ENCODE data around the gene TAS2R14.

Gene TAS2R14

DNA sequence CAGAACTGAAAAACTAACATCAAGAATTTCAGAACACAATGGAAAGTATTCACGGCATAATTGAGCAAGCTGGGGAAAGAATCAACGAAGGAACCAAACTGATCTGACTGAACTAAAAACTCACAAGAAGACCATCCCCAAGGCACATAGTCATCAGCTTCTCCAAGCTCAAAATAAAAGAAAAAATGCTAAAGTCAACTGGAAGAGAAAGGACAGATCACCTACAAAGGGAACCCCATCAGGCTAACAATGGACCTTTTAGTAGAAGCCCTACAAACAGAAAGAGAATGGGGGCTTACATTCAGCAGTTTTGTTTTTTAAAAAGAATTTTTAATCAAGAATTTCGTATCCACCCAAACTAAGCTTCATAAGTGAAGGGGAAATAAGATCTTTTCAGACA lies 35.9 kb upstream of the TAS2R14 start:
- no peak for ATAC-seq (ENCODE audit: insufficient read depth, low read depth)

DNA sequence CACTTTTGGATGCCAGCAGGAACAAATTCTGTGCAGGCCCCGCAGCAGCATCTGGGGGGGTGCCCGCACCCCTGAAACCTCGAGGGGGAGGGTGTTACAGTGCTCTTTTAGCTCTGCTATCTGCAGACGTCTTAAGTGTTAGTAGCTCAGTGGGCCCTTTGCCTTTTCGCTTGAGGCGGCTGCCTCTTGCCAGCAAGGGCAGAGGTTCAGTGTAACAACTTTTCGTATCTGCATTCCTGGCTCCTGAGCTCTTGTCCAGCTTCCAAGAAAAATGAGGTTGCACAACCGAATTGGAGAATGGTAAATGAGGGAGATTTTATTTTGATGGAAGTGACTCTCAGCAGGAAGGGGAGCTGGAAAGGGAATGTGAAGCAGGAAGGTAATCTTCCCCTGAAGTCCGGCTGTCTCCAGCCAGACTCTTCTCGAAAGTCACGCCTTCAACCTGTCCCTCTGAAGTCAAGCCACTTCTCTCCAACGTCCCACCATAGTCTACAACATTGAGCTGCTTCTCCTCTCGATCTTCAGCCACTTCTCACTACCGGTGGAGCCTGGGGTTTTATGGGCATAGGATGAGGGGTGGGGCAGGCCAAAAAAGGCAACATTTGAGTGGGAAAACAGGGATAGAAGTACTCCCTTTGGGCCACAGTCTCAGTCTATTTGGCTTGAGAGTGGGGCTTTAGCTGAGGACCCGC lies 29.8 kb upstream of the TAS2R14 start:
- no peak for DNase-seq
- Histone ChIP-seq H3K9ac (ENCODE audit: low read depth, low read length) (no peak overlapping the region), H3K27ac (ENCODE audit: low read length) (no peak overlapping the region), H2AFZ (ENCODE audit: low read depth, low read length) (no peak overlapping the region), H3K9me3 (ENCODE audit: insufficient read depth, low read length, severe bottlenecking) (no peaks in the 10 kb centered on the region), H4K20me1 (ENCODE audit: insufficient read depth, low read length) (peaks cover 7% of the 10 kb centered on the region; the same call in 1 of the 2 replicates), H3K79me2 (ENCODE audit: insufficient read depth, low read length) (no peaks in the 10 kb centered on the region), H3K4me1 (ENCODE audit: insufficient read depth, low read length) (no peaks in the 10 kb centered on the region), H3K36me3 (ENCODE audit: insufficient read depth, low read length) (no peaks in the 10 kb centered on the region), H3K27me3 (ENCODE audit: insufficient read depth, low read length, poor library complexity) (no peaks in the 10 kb centered on the region), H3K4me3 (ENCODE audit: low read depth in 1 of 2, low read length in 2 of 2) (no peak overlapping the region), H3K4me2 (ENCODE audit: insufficient read depth, low read length) (no peak overlapping the region)
- no peak for ATAC-seq (ENCODE audit: insufficient read depth, low read depth)
- no peak for TF ChIP-seq EZH2 (IDR thresholded peaks at IDR 0.05; ENCODE audit: borderline replicate concordance, low read depth, low read length, severe bottlenecking)
- TF ChIP-seq, protein P1, sequence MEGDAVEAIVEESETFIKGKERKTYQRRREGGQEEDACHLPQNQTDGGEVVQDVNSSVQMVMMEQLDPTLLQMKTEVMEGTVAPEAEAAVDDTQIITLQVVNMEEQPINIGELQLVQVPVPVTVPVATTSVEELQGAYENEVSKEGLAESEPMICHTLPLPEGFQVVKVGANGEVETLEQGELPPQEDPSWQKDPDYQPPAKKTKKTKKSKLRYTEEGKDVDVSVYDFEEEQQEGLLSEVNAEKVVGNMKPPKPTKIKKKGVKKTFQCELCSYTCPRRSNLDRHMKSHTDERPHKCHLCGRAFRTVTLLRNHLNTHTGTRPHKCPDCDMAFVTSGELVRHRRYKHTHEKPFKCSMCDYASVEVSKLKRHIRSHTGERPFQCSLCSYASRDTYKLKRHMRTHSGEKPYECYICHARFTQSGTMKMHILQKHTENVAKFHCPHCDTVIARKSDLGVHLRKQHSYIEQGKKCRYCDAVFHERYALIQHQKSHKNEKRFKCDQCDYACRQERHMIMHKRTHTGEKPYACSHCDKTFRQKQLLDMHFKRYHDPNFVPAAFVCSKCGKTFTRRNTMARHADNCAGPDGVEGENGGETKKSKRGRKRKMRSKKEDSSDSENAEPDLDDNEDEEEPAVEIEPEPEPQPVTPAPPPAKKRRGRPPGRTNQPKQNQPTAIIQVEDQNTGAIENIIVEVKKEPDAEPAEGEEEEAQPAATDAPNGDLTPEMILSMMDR (IDR thresholded peaks at IDR 0.05; ENCODE audit: borderline replicate concordance, extremely low read depth, low read length, poor library complexity, severe bottlenecking): no peak

More for the DNA sequence above, 35.9 kb upstream of the TAS2R14 start:
- Histone ChIP-seq H3K4me3 (ENCODE audit: low read depth in 1 of 2, low read length in 2 of 2) (no peak overlapping the region), H4K20me1 (ENCODE audit: insufficient read depth, low read length) (peaks cover 53% of the 10 kb centered on the region; the same call in 1 of the 2 replicates), H3K79me2 (ENCODE audit: insufficient read depth, low read length) (0 out of 2 replicates have a peak, but pooled peaks cover 15% of the 10 kb centered on the region), H3K4me2 (ENCODE audit: insufficient read depth, low read length) (no peak overlapping the region), H3K27me3 (ENCODE audit: insufficient read depth, low read length, poor library complexity) (no peaks in the 10 kb centered on the region), H3K9ac (ENCODE audit: low read depth, low read length) (no peak overlapping the region), H3K9me3 (ENCODE audit: insufficient read depth, low read length, severe bottlenecking) (no peaks in the 10 kb centered on the region), H3K27ac (ENCODE audit: low read length) (no peak overlapping the region), H2AFZ (ENCODE audit: low read depth, low read length) (no peak overlapping the region), H3K36me3 (ENCODE audit: insufficient read depth, low read length) (no peaks in the 10 kb centered on the region), H3K4me1 (ENCODE audit: insufficient read depth, low read length) (no peaks in the 10 kb centered on the region)
- TF ChIP-seq, protein P1 (IDR thresholded peaks at IDR 0.05; ENCODE audit: borderline replicate concordance, extremely low read depth, low read length, poor library complexity, severe bottlenecking): no peak
- TF ChIP-seq EZH2 (IDR thresholded peaks at IDR 0.05; ENCODE audit: borderline replicate concordance, low read depth, low read length, severe bottlenecking): no peak
- DNase-seq: no peak

DNA sequence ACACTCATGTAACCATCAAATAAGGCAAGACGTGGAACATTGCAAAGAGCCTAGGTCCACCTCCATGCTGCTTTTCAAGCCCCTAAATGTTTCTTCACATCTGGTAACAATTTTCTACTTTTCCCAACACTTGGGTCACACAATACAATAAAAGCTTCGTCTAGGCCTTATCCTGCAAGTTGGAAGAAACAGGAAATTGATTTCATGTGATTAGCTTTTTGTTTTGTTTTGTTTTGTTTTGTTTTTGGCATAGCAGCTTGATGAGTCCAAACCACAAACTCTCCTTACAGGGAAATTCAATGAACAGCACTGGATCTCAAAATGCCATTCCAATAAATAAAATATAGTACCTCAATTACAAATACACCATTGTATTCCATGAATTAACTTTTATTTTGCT lies 28.3 kb upstream of the TAS2R14 start:
- H3K27ac ChIP-seq (ENCODE audit: low read length): no peak overlapping the region
- H4K20me1 ChIP-seq (ENCODE audit: insufficient read depth, low read length): peaks cover 7% of the 10 kb centered on the region; the same call in 1 of the 2 replicates
- no peak overlapping the region for H3K9ac ChIP-seq (ENCODE audit: low read depth, low read length)
- no peaks in the 10 kb centered on the region for H3K79me2 ChIP-seq (ENCODE audit: insufficient read depth, low read length)
- ATAC-seq (ENCODE audit: insufficient read depth, low read depth) (no peak), DNase-seq (no peak)
- H3K4me1 ChIP-seq (ENCODE audit: insufficient read depth, low read length): no peaks in the 10 kb centered on the region
- H3K4me2 ChIP-seq (ENCODE audit: insufficient read depth, low read length): no peak overlapping the region
- H3K4me3 ChIP-seq (ENCODE audit: low read depth in 1 of 2, low read length in 2 of 2): no peak overlapping the region
- H3K36me3 ChIP-seq (ENCODE audit: insufficient read depth, low read length): no peaks in the 10 kb centered on the region
- no peaks in the 10 kb centered on the region for H3K9me3 ChIP-seq (ENCODE audit: insufficient read depth, low read length, severe bottlenecking)
- H3K27me3 ChIP-seq (ENCODE audit: insufficient read depth, low read length, poor library complexity): no peaks in the 10 kb centered on the region
- TF ChIP-seq, protein P1 (IDR thresholded peaks at IDR 0.05; ENCODE audit: borderline replicate concordance, extremely low read depth, low read length, poor library complexity, severe bottlenecking): no peak
- no peak for TF ChIP-seq EZH2 (IDR thresholded peaks at IDR 0.05; ENCODE audit: borderline replicate concordance, low read depth, low read length, severe bottlenecking)
- H2AFZ ChIP-seq (ENCODE audit: low read depth, low read length): no peak overlapping the region

Measured in DND-41 (cell line).